GM19455 (cell line): ENCODE data around the gene EPB41L4A.

Experiments
- ATAC-seq: cut with Tn5 transposase; IDR thresholded peaks from one replicate; pipeline ENCODE4 v1.9.1; 2021; ENCODE audit not compliant: unreplicated experiment

Gene EPB41L4A

DNA sequence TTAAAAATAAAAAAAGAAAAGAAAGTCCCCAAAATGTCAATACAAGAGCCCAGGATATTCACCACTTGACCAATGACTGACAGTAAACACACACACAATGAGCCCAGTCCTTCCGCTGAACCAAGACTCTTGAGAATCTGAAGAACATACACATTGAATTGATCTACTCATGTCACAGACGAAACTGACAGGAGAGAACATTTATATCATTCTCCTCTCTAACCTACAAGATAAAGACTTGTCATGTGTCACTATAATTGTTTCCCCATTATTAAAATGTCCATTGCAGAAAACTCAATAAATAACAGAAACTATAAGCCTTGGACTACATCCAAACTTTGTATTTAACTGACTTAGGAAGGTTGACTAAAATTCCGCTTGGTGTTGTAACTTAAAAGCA lies 296.7 kb downstream of the EPB41L4A start:
- ATAC-seq: no peak

DNA sequence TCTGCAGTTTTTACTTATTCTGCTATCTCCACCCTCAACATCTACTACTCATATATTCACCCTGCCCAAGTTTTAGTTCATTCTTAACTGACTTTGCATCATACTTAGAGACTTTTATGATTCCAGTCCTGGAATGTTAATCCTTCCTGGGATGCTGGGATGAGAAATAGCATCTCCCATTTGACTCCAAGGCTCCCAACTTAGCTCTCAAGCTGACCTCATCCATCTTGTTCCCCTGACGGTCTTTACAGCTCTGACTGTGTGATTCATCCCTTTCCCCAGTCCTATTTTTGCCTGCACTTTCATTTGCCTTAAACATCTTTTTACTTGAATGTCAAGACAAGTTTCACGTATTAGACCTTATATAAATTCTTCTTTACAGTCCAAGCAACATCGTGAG lies 297.8 kb downstream of the EPB41L4A start:
- ATAC-seq: no peak

DNA sequence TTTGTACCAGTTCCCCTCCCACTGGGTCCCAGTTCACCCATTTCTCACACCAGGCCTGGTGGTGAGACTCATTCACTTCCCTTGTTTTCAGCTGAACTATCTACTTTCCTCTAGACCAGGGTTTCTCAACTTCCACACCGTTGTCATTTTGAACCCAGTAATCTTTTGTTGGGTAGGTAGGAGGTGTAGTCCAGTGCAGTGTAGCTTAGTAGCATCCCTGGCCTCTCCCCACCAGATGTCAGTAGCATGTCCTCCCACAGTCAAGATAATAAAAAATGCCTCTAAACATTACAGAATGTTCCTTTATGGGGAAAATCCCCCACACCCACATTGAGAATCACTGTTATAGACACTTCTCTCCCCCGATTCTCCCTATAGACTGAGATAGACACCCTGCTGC lies 299.1 kb downstream of the EPB41L4A start:
- ATAC-seq: no peak

DNA sequence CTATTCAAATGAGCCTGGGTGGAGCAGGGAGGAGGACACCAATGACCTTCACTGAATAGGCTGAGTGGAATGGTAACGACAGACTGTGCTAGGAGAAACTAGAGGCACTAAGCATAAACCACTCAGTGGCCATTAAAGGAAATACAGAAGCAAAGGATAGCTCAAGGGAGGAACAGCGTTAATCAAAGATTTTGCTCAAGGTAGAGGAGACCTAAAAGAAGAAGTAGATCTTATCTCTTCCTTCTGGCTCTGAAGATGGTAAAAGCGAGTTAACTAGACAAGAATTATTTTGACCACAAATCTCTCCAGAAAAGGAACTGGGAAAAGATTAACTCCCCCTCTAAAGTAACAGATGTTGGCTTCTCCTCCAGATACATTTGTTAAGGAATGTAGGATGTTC lies 299.6 kb downstream of the EPB41L4A start:
- no peak for ATAC-seq

DNA sequence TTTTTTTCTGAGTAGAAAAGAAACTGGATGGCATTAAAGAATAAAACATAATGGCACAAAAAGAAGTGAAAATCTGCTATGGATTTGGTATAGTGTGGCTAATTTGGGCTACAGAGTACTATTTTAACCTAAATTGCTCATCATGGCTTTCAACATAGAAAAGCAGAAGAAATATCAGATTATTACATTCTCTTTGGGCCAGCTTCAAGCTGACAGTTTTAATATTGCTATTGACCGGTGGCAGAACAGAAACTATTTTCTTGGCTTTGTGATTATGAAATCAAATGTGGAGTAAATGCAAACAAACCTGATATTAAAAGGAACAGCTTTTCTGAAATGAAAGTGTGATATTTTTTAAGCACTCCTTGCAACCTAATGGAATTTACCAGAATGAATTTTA lies 301.5 kb downstream of the EPB41L4A start:
- ATAC-seq: no peak

DNA sequence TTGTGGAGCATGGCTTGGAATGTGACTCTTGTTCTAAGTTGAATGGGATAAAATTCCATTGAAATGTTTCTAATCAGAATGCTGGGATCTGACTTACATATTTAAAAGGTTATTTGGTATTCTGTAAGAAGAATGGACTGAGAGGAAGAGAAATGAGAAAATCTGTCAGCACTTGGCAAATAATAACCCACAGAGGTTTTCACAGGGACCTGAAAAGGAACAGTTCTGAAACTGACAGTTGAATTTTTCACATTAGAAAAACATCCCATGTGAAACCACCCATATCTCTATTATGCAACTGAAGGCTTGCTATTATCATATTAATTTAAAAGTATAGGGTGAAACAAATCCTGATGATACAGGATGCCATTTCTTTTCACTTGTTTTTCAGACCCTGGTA lies 302.7 kb downstream of the EPB41L4A start:
- ATAC-seq: no peak

DNA sequence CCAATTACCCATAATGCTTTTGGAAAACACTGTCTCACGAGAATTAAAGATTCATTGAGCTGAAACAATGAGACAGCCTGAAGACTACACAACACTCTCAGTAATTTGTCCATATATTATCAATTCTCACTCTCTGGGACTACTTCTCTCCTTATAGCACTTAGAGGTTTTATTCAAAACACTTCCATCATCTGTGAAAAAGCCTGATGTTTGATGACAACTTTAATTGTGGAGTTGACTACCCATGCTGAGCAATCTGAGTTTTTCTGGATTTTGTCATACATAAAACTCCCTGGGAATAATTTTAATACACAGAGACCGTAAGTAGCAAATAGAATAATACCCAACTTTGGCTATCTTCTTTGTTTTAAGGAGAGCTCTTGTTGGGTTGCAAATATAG lies 305.5 kb downstream of the EPB41L4A start:
- ATAC-seq: no peak
